K562 (cell line): Measurements from ENCODE around the gene UQCR11.

Experiments used
- HDAC2 ChIP-seq: fragments of 450-650 bp; IDR thresholded peaks from 2 replicates; pipeline ENCODE4 v1.6.1; 2016; ENCODE audit warnings: mild to moderate bottlenecking
- KAT2B ChIP-seq: IDR thresholded peaks from one replicate; pipeline ENCODE4 v1.6.1; 2012; ENCODE audit warnings: low read depth, mild to moderate bottlenecking, control low read depth, inconsistent platforms, low read length, moderate library complexity
- MAFG ChIP-seq: fragments of 450-650 bp; conservative IDR thresholded peaks from 2 replicates; pipeline ENCODE4 v1.6.1; 2016; ENCODE audit warnings: missing genetic modification characterization, missing compliant biosample characterization
- POLR2A ChIP-seq: fragments of 450-650 bp; conservative IDR thresholded peaks from 2 replicates; pipeline ENCODE4 v1.6.1; 2016
- RBFOX2 ChIP-seq: fragments of 200-400 bp; formaldehyde crosslinking; IDR thresholded peaks from 2 replicates; pipeline ENCODE4 v1.6.1; 2017; ENCODE audit warnings: low read depth, mild to moderate bottlenecking, low read length, moderate library complexity
- SIN3A ChIP-seq, 2 experiments: fragments of 150-350 bp in 1 of 2; IDR thresholded peaks; 2 replicates each; pipeline ENCODE4 v1.6.1; 2011 to 2016; ENCODE audit warnings: borderline replicate concordance in 2 of 2, low read depth in 2 of 2, low read length in 2 of 2, mild to moderate bottlenecking in 2 of 2, moderate library complexity in 2 of 2; ENCODE audit not compliant: control insufficient read depth in 1 of 2
- SMAD1 ChIP-seq: fragments of 150-350 bp; IDR thresholded peaks from 2 replicates; pipeline ENCODE4 v1.6.1; 2014; ENCODE audit warnings: low read length, low read depth; ENCODE audit not compliant: partially characterized antibody
- TF ChIP-seq, protein P1 (sequence below), 3 experiments: IDR thresholded peaks in 2 of 3; conservative IDR thresholded peaks in 1 of 3; 2 replicates each; pipeline ENCODE4 v1.5.1; 2011 to 2012; ENCODE audit warnings: low read length in 3 of 3, mild to moderate bottlenecking in 3 of 3, control low read depth in 2 of 3, improper control_type of control experiment in 1 of 3, inconsistent platforms in 1 of 3, low read depth in 1 of 3, mixed read lengths in 1 of 3, moderate library complexity in 1 of 3; ENCODE audit not compliant: insufficient read depth in 2 of 3

DNA sequence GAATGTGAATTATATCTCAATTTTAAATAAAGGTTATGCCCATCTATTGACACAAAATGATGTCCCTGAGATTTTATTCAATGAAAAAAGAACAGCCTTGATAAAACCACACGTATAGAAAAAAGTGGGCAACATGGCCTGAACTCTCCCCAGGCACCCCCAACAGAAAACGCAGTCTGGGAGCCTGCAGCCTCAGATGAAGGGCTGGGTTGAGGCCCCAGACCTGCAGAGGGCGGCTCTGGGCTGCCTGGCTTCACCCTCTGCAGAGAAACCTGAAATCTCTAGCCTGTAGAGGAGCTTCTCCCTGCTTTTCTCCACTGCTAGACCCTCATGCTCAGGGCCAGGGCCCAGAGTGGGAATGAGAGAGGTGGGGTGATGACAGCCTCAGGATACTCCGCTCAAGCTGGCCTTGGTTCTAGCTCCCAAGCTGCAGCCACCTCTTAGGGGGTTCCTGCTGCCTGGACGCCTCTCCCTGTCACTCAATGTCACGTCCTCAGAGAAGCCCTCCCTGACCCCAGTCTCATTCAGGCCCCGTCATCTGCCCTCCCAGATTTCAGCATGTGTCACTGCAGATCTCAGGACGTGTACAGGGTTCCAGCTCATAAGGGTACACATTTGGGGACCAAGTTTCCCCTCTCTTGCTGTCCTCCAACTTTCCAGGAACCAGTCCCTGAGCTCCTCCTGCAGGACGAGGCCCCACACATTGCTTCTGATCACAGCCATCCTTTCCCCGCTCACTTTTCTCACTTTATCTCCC lies 14.4 kb downstream of the UQCR11 start:
- TF ChIP-seq POLR2A (peak; percentile 58), KAT2B (no peak), SIN3A (IDR thresholded peaks at IDR 0.05; ENCODE audit: borderline replicate concordance in 2 of 2, control insufficient read depth in 1 of 2, low read depth in 2 of 2, low read length in 2 of 2) (no peak; a peak in 1 of 4 replicates), HDAC2 (no peak), MAFG (tag) (no peak), SMAD1 (no peak), RBFOX2 (no peak)
- TF ChIP-seq, protein P1, sequence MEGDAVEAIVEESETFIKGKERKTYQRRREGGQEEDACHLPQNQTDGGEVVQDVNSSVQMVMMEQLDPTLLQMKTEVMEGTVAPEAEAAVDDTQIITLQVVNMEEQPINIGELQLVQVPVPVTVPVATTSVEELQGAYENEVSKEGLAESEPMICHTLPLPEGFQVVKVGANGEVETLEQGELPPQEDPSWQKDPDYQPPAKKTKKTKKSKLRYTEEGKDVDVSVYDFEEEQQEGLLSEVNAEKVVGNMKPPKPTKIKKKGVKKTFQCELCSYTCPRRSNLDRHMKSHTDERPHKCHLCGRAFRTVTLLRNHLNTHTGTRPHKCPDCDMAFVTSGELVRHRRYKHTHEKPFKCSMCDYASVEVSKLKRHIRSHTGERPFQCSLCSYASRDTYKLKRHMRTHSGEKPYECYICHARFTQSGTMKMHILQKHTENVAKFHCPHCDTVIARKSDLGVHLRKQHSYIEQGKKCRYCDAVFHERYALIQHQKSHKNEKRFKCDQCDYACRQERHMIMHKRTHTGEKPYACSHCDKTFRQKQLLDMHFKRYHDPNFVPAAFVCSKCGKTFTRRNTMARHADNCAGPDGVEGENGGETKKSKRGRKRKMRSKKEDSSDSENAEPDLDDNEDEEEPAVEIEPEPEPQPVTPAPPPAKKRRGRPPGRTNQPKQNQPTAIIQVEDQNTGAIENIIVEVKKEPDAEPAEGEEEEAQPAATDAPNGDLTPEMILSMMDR (IDR thresholded peaks at IDR 0.05 in 2 of 3, conservative IDR thresholded peaks at IDR 0.05 in 1 of 3; ENCODE audit: insufficient read depth in 2 of 3, low read depth in 1 of 3, low read length in 3 of 3), result peak; percentile 61 to 65 (median 63)
